GM21786 (cell line): ENCODE results near the gene DNAI2.

Experiments
- ATAC-seq: cut with Tn5 transposase; IDR thresholded peaks from one replicate; pipeline ENCODE4 v1.9.1; 2021; ENCODE audit not compliant: unreplicated experiment

Gene DNAI2

GRCh38 chr17:74360899-74361229, 86.8 kb downstream of the DNAI2 start:
- no peak for ATAC-seq

- no peak for ATAC-seq
Measured at GRCh38 chr17:74361230-74362068, 87.4 kb downstream of the DNAI2 start, which contains the start of gene BTBD17. Gene BTBD17, minus strand, starts transcription at chr17:74361868. Its CDS starts 49 bp downstream, at chr17:74361819.

GRCh38 chr17:74362069-74362405, 88.0 kb downstream of the DNAI2 start:
- no peak for ATAC-seq

GRCh38 chr17:74362810-74363498, 88.9 kb downstream of the DNAI2 start:
- ATAC-seq: no peak
